GDM1 (cell line): Measurements from ENCODE around the gene EFHB.
A peak's percentile ranks its signal among the peaks of the same experiment; 100 is the strongest.
"Not testable (repeated sequence)": the region's sequence is repeated elsewhere in the genome, so short reads cannot be mapped to it uniquely, and the experiment has no call there.

Experiments
- DNase-seq: peaks from one replicate; lab custom pipeline; 2025; lab: John Stamatoyannopoulos, UW

Gene EFHB

DNA sequence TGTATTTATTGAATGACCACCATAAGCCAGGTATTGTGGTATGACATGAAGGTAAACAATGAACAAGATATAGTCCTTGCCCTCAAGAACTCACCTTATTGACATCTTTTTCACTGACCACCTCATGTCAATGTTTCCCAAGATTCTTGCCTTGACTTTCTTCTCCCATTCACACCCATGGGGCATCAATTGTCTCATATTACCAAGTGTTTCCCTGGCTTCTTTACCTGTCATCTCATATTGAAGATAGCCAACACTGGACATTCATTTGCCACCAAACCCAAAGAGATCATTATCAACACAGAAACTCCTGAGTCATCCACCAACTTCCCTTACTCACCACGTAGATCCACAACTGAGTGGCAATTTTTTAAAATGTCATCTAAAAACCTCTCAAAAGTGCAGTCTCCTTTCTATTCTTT is 2.2 kb downstream of the EFHB start:
- no peak for DNase-seq

DNA sequence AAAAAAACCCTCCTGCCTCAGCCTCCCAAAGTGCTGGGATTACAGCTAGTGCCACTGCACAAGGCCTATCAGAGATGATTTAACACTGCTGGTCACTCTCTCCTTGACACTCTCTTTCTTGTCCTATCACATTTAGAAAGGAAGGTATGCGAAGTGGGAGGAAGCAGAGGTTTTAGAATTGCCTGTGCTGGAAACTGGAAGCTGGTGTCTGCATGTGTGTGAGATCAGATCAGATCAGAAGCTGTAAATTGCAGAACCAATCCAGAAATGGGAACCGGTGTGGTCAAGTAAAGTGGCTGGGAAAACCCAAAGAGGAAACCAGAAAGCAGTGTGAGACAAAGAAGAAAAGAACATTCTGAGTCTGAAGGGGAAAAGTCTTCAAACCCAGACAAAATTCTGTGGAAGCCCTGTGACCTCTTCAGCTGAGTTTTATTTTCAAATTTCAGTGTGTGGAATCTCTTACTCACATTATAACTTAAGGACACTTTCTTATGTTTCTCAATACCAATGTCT is 2.8 kb downstream of the EFHB start:
- DNase-seq: peak; percentile 77

DNA sequence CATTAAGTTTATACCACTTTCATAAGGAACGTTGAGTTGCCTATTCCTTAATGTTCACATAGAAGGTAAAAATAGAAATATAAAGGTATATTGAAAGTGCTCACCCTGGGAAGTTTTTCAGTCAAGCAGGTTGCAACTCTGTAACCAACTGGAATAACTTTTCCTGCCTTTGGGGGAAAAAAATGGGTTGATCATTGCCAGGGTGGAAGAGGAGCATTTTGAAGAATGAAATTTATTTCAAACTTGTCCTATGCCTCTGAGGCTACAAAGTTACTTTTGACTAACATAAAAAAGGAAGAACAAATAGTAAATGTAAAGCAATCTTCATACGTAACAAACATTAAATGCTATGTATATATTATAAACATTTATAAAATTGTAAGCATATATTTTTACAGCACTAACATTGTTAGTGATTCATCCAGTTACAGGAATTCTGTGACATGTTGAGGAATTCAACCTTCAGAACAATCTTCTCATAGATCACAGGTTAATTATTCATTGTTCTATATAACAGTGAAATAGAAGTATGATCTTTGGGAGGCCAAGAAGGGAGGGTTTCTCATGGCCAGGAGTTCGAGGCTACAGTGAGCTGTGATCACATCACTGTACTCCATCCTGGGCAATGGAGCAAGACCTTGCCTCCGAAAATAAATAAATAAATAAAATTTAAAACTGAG is 13.5 kb downstream of the EFHB start:
- no peak for DNase-seq

DNA sequence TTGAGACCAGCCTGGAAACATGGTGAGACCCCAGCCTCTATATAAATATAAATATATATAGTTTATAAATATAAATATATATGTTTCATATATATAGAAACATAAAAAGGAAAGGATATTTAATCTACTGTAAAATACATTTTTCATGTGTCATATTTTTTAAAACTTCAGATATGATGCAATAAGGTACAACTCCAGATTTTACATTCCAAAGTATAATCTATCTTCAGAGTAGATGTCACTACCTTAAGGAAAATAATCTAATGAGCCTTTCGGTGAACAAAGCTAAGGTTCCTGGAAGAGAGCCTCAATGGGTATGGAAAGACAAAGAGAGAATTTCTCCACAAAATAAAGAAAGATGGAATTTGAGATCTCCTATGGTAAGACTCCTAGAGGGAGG is 16.9 kb downstream of the EFHB start:
- no peak for DNase-seq

DNA sequence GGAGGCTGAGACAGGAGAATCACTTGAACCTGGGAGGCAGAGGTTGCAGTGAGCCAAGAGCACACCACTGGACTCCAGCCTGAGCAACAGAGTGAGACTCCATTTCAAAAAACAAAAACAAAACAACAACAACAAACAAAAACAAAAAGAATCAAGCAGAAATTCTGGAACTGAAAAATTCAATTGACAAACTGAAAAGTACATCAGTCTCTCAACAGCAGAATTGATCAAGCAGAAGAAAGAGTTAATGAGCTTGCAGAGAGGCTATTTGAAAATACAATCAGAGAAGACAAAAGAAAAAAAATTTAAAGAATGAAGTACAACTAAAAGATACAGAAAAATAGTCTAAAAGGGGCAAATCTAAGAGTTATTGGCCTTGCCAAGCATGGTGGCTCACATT is 22.6 kb downstream of the EFHB start:
- no peak for DNase-seq

DNA sequence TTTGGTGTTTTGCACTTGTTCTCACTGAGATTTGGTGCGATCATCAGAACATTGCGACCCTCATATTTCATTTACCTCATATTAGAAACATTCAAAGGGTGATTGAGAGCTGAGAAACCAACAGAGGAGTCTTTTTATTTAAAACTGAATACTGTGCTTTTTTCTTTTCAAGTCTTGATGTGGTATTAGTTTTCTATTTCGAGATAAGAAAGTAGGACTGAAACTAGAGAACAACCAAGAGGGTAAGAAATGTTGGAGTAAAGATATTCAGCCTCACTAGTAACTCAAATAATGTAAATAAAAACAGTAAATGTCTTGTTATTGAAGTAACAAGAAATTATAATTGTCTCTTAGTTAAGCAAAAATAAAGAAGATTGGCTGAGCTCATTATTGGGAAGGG is 26.5 kb downstream of the EFHB start:
- no peak for DNase-seq

DNA sequence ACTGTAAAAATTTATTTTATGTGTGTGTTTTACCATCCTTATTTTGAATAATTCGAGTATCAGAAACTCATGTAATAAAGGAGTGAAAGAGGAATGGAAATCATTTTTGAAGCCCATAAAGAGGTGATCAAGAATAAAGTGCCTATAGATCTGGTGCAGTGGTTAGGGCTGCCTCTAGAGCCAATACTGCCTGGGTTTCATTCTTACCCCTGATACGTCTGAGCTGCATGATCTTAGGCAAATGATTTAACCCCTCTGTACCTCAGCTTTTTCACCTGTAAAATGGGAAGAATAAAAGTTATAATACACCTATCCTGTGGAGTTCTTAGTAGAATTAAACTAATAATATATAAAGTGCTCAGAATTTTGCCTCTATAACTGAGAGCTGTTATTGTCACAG is 30.4 kb downstream of the EFHB start:
- no peak for DNase-seq

DNA sequence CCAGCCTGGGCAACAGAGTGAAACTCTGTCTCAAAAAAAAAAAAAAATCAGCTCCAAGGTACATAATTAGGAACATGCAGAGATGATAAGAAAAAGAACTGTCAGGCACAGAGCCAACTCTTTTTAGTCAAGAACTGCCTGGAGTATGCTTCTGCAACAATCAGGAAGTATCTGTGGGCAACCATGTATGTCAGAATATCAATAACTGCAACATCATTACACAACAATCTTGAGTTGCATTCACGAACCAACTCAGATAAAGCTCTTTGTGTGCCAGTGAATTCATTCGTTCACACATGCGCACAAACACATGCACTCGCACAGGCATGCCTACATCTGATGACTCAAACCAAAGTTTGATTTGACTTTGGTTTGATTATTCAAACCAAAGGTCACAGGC is 32.1 kb downstream of the EFHB start:
- DNase-seq: no peak

DNA sequence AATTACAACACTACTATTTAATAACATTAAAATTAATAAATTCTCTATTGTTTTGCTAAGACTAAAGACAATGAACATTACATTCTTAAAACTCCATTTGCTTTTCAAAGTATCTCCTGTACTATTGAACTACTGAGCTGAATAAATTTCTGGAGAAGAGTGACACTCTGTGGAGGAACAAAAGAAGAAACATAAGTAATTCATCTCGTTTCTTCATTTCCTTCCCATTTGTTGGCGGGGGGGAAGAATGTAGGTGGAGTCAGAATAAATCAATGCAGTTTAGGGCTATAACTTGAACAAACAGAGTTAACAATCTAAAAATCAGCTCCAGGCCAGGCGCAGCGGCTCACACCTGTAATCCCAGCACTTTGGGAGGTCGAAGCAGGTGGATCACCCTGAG is 32.7 kb downstream of the EFHB start:
- no peak for DNase-seq

DNA sequence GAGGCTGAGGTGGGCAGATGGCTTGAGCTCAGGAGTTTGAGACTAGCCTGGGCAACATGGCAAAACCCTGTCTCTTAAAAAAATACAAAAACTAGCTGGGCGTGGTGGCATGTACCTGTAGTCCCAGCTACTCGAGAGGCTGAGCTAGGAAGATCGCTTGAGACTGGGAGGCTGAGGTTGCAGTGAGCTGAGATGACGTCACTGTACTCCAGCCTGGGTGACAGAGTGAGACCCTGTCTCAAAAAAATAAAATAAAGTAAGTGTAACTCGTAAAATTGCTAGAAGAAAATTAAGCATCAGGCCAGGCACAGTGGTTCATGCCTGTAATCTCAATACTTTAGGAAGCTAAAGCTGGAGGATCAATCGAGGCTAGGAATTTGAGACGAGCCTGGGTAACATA is 34.2 kb downstream of the EFHB start:
- DNase-seq: not testable (repeated sequence)

DNA sequence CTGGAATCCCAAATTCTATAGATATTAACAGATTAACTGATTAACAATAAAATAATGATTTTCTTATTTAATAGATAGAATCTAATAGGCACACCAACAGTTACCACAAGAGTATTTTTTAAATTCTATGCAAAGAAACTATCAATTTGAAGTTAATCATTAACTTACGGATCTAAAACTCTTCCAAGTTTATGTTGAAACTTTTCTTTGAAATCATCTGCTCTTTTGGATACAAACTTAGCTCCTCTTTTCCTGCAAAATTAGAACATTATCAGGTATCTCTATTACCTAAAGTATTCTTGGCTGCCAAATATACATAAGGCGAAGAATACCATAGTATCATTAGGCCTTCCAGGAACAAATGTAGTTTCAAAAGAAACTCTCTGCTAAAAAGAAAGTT is 34.8 kb downstream of the EFHB start:
- DNase-seq: no peak

DNA sequence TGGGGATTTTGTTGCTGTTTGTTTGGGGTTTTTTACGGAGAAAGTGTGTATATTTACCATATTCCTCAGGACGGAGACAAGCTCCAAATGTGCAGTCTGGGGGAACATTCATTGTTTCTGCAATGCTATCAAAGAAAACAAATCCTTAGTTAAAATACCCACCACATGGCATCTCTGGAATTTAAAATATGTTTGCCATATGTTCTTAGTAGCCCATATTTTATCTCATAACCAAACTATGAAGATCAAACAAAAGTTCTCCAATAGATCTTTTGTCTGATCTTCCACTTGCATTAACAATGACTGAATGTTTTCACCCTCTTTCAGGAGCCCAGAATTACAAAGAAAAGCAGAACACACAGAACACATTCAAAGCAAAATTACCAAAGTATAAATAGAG is 35.3 kb downstream of the EFHB start:
- DNase-seq: no peak

DNA sequence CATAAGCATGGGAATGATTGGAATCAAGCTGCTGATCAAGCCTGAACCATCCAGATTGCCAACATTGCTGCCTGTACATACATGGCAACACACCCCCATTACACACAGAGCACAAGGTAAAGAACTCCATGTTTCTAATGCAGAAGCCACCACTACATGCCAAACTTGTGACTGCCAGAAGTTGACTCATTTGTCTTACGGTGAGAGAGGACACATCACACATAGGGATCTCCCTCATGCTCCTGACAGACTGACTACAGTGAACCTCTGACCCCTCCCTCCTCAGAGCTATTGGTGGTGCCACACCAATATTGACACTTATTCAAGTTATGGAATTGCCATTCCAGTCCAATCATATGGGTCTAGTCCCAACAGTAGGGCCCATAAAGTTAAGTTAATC is 42.3 kb downstream of the EFHB start:
- no peak for DNase-seq

DNA sequence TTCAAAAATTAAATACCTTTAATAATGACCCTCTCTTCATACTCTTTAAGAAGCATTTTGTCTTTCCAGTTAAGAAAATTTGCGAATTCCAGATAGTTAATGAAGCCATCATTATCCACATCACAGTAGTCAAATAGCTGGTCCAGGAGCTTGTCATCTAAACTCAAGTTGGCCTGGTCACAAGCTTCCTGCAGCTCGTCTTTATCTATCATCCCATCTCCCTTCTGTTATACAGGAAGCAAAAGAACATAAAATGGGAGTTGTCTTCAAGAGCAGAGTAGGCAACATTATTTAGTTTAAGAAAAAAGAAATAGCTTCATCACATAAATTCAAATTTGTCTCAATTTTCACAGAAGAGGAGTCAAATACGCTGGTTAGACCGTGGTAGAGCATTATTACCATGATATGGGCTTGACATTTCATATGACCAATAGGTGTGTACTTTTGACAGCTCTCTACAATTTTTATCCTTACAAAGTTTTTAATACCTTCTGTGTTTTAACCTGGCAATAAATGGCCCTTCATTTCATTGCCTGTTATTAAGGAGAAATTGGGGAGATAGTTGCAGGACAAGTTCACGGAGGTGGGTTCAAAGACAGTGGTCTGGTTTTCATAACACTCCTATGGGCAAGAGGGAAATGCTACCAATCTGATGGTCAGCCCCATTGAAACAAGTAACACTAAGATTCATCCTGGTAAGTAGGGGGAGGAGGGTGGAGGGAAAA is 45.4 kb downstream of the EFHB start:
- no peak for DNase-seq

DNA sequence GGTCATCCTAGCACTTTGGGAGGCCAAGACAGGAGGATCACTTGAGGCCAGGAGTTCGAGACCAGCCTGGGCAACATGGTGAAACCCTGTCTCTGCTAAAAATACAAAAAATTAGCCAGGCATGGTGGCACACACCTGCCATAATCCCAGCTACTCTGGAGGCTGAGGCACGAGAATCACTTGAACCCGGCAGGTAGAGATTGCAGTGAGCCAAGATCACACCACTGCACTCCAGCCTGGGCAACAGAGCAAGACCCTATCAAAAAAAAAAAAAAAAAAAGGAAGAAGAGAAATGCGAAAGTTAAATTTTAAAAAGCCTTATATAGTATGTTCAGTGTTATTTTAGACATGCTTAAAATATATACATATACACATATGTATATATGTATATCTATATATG is 46.9 kb downstream of the EFHB start:
- not testable (repeated sequence) for DNase-seq

DNA sequence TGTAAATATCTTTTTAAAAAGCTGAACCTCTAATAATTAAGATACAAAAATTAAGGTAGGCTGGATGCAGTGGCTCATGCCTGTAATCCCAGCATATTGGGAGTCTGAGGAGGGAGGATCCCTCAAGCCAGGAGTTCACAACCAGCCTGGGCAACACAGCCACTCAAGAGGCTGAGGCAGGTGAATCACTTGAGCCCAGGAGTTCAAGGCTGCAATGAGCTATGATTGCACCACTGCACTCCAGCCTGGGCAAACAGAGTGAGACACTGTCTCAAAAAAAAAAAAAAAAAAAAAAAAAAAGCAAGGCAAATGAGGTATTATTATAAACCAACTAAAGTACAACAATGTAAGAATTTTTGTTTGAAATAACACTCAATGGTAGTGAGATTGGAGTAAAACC is 47.6 kb downstream of the EFHB start:
- no peak for DNase-seq

DNA sequence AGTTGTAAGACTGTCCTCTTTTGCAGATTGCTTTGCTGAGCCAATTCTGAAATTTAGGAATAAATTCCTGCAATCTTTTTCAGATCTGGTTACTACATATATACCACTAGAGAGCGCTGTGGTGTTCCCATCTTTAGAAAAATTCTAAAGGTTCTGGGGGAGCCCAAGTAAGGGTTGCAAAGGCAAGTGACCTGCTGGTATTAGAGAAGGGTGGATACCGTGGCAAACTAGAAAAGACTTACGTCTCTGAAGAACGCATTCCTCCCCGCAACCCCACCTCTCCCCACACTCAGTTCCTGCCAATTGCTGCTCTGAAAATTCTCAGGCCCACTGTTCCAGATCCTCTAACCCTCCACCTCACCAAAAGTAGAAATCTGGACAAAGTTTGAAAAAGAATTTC is 48.5 kb downstream of the EFHB start:
- no peak for DNase-seq

DNA sequence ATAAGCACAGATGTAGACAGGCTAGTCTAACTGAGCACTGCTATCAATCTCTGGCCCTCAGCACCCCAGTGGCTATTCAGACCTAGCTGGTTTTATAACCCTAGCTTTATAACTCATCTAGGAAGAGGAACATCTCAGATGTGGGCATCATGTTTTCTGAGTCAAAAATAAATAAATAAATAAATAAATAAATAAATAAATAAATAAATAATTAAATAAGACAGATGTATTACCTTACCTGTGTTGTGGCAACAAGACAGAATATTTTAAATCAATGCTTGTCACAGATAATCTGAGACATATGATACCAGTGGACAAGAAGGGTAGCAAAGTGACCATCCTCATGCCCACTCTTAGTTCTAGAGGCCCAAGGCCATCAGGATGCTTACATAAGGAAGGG is 52.2 kb downstream of the EFHB start:
- no peak for DNase-seq

DNA sequence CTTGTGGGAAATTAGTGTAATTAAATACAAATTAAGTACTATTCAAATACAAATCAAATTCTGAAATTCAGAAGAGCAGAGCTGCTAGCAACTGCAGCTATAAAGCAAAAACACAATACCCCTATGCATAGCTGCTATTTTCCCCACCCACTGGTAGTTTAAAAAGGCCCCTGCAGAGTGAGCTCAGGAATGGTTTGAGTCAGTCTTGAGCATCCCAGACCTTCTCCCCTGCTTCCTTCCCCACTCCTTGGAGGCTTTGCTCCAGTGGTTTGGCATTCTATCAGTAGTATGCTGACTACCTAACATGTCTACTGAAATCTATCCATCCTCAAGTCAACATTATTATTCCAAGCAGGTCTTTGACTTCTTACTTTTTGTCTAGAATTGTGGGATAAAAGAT is 53.0 kb downstream of the EFHB start:
- DNase-seq: no peak

DNA sequence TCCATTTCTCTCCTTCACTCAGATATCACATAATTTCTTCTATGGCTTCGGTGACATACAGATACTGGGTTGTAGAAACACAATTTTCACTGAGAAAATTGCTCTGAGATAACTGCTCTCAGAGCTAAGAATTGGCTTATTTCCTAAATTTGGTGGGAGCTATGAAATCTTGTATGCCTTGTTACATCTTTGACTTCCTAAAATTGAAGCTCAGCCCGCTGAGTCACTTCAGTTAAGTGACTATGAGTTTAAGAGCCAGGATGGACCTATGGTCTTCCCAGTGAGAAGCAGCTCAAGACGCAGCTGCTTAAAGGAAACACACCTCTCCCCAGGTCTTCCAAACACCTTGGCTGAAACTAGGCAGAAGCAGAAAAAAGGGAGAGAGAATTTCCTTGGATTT is 56.4 kb downstream of the EFHB start:
- DNase-seq: no peak

DNA sequence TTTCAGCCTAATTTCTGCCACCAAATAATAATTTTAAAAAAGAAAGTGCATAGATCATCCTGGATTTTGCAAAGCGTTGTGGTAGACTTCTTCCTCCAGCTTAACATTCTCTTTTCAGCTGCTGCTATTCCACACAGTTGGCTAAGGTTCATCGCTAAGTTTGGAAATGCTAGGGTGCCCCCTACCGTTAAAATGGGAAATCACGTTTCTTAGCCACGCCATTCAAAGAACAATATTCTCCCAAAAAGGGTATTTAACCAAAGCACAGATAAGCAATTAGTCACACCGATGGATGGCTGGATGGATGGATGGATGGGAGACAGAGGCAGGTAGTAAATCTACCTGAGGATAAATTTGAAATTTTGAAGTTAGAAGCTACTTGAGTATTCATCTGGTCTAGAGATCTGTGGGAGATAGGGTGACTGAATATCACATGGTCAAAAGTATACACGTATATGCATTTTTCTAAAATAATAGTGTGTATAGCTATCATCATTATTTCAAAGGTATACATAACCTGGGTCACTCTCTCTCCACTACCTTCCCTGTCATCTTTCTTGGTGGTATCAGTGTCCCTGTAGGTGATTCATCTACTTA is 67.2 kb downstream of the EFHB start:
- peak; percentile 34 for DNase-seq

DNA sequence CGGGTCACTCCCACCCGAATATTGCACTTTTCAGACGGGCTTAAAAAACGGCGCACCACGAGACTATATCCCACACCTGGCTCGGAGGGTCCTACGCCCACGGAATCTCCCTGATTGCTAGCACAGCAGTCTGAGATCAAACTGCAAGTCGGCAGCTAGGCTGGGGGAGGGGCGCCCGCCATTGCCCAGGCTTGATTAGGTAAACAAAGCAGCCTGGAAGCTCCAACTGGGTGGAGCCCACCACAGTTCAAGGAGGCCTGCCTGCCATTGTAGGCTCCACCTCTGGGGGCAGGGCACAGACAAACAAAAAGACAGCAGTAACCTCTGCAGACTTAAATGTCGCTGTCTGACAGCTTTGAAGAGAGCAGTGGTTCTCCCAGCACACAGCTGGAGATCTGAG is 78.7 kb downstream of the EFHB start:
- DNase-seq: not testable (repeated sequence)

DNA sequence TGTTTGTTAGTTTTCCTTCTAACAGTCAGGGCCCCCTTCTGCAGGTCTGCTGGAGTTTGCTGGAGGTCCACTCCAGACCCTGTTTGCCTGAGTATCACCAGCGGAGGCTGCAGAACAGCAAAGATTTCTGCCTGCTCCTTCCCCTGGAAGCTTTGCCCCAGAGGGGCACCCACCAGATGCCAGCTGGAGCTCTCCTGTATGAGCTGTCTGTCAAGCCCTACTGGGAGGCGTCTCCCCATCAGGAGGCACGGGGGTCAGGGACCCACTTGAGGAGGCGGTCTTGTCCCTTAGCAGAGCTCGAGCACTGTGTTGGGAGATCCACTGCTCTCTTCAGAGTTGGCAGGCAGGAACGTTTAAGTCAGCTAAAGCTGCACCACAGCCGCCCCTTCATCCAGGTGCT is 87.4 kb downstream of the EFHB start:
- not testable (repeated sequence) for DNase-seq
